Tibial artery (tissue), 4 donors: ENCODE data around the gene OSMR.
"Not testable (repeated sequence)": the region's sequence is repeated elsewhere in the genome, so short reads cannot be mapped to it uniquely, and the experiment has no call there.

ENCODE experiments used
- DNase-seq, 2 donors: peaks; one replicate each; pipeline ENCODE4 v3.0.0-alpha.2; 2019
- H3K27ac ChIP-seq, 2 donors: fragments of 200-600 bp; sonication (generic) in 1 of 2; 1 replicate in 1 of 2; 2 replicates in 1 of 2; pipeline ENCODE4 v1.5.1; 2018 to 2019; ENCODE audit warnings: mild to moderate bottlenecking in 1 of 2
- H3K27me3 ChIP-seq, 2 donors: fragments of 200-600 bp; sonication (generic) in 1 of 2; one replicate each; pipeline versions ENCODE4 v1.5.1 to v1.6.0; 2016 to 2019
- H3K36me3 ChIP-seq, 3 donors: fragments of 200-600 bp; sonication (generic) in 2 of 3; one replicate each; pipeline ENCODE4 v1.5.1; 2016 to 2019; ENCODE audit warnings: mild to moderate bottlenecking in 2 of 3
- H3K4me1 ChIP-seq, 4 donors: fragments of 200-600 bp; sonication (generic) in 2 of 4; 1 replicate in 3 of 4; 2 replicates in 1 of 4; pipeline ENCODE4 v1.5.1; 2016 to 2019
- H3K4me3 ChIP-seq, 2 donors: fragments of 200-600 bp; sonication (generic) in 1 of 2; 1 replicate in 1 of 2; 2 replicates in 1 of 2; pipeline ENCODE4 v1.5.1; 2018 to 2019; ENCODE audit warnings: mild to moderate bottlenecking in 2 of 2
- H3K9me3 ChIP-seq, 3 donors: fragments of 200-600 bp; sonication (generic) in 1 of 3; one replicate each; pipeline ENCODE4 v1.5.1; 2016 to 2019
- intact Hi-C: fragments of 100-400 bp; cut with DNase I; formaldehyde crosslinking; loops from one replicate; pipeline ENCODE4 v1.15.0; 2023; ENCODE audit warnings: low total_unique reads
- TF ChIP-seq, protein P1 (sequence below), 2 experiments: fragments of 200-600 bp in 1 of 2; fragments of 450-650 bp in 1 of 2; IDR thresholded peaks; one replicate each; pipeline ENCODE4 v1.5.1; 2017 to 2019; ENCODE audit warnings: antibody characterized with exemption in 2 of 2, mild to moderate bottlenecking in 1 of 2, moderate library complexity in 1 of 2

OSMR gene

DNA sequence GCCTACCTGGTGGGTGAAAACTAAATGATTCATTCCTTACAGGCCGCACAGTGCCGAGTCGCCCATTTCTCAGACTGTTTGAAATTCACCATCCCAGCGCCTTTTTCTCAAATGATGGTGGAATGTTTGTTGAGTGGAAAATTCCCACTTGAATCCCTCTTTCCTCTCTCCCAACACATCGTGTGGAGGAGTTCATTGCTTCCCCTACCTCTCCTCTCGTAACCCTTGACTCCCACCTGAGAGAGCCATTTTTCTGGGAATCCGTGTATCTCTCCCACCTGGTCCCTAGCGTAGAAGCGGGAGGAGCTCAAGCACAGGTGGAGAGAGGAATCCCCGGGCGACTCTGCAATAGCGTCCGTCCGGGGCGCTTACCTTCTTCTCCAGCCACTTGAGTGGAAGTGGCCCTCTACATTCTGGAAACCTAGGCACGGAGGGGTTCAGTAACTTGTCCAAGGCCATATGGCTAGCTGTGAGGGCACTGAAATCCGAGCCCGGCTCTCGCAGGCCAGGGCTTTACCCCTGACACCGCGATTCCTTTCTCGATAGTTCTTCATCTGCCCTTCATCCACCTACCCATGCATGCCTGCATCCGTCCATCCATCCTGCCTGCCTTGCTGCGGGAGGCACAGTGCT, 683 bp downstream of the OSMR start:
- intact Hi-C loops: loop anchor here (10.0 kb wide), 1 partner anchor 78 kb away; no protein-coding TSS in a partner anchor
- no peaks in the 10 kb centered on the region for H3K9me3 ChIP-seq
- TF ChIP-seq, protein P1, sequence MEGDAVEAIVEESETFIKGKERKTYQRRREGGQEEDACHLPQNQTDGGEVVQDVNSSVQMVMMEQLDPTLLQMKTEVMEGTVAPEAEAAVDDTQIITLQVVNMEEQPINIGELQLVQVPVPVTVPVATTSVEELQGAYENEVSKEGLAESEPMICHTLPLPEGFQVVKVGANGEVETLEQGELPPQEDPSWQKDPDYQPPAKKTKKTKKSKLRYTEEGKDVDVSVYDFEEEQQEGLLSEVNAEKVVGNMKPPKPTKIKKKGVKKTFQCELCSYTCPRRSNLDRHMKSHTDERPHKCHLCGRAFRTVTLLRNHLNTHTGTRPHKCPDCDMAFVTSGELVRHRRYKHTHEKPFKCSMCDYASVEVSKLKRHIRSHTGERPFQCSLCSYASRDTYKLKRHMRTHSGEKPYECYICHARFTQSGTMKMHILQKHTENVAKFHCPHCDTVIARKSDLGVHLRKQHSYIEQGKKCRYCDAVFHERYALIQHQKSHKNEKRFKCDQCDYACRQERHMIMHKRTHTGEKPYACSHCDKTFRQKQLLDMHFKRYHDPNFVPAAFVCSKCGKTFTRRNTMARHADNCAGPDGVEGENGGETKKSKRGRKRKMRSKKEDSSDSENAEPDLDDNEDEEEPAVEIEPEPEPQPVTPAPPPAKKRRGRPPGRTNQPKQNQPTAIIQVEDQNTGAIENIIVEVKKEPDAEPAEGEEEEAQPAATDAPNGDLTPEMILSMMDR (IDR thresholded peaks at IDR 0.05): no peak
- no peaks in the 10 kb centered on the region for H3K27me3 ChIP-seq
- H3K4me1 ChIP-seq: peaks cover 0 to 50% (median 23%) of the 10 kb centered on the region in 4 donors
- H3K27ac ChIP-seq: peak overlapping the region; percentile 97 to 99
- H3K4me3 ChIP-seq: peak overlapping the region; percentile 80 to 93
- no peak for DNase-seq
- peaks cover 0 to 20% (median 7%) of the 10 kb centered on the region in 3 donors for H3K36me3 ChIP-seq

DNA sequence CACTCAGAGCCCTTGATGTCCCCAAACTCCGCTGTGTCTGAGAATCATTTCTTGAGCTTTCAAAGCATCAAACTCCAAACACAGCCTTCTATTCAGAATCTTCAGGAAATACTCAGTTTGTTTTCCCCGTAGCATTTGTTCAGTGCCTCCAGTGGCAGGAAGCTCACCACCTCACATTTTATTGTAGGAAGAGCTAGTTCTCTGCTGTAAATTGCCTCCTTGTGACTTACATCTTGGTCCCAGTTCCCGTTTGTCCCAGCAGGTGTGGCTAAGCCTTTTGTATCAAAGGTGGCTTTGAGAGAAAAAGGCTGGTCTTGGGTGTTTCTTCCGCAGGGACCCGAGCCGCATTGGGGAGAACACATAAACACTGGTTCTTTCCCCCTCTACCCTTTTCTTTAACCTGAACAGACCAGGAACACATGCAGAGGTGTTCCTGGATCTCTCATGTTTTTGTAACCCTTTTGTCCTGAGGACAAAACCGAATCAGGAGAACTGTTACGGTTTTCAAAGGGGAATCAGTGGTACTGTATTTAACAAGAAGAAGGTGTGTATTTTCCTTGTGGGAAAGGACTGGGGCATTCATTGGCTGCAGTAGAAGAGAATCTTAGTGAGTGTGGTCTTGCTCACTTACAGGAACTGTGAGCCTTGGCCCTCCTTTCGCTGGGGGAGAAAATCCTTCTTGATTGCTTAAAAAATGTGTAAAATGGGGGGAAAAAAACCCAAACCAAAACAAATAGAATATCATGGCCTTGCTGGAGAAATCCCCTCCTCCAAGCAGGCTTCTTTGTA, 1.9 kb downstream of the OSMR start:
- H3K36me3 ChIP-seq: peaks cover 0 to 24% (median 7%) of the 10 kb centered on the region in 3 donors
- H3K27me3 ChIP-seq: no peaks in the 10 kb centered on the region
- peak overlapping the region; percentile 80 to 93 for H3K4me3 ChIP-seq
- H3K9me3 ChIP-seq: no peaks in the 10 kb centered on the region
- H3K4me1 ChIP-seq: peaks cover 0 to 50% (median 23%) of the 10 kb centered on the region in 4 donors
- no peak for DNase-seq
- H3K27ac ChIP-seq: peak overlapping the region; percentile 97 to 99
- intact Hi-C loops: loop anchor here (10.0 kb wide), 1 partner anchor 77 kb away; no protein-coding TSS in a partner anchor
- TF ChIP-seq, protein P1 (IDR thresholded peaks at IDR 0.05): no peak

DNA sequence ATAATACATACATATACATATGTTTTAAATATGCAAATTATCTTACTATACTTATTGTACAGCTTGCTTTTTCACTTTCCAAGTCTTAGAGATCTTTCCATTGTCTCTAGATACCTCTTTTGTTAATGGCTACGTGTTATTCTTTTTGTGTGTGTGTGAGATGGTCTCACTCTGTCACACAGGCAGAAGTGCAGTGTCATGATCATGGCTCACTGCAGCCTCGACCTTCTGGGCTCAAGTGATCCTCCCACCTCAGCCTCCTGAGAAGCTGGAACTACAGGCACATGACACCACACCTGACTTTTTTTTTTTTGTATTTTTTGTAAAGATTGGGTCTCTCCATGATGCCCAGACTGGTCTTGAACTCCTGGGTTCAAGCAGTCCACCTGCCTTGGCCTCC, 2.8 kb downstream of the OSMR start:
- Histone ChIP-seq H3K9me3 (no peaks in the 10 kb centered on the region), H3K4me1 (peaks cover 0 to 49% (median 20%) of the 10 kb centered on the region in 4 donors), H3K4me3 (peak overlapping the region in 1 of 2 donors; percentile 80), H3K27ac (peak overlapping the region; percentile 12 to 99), H3K27me3 (no peaks in the 10 kb centered on the region), H3K36me3 (peaks cover 0 to 23% (median 7%) of the 10 kb centered on the region in 3 donors)
- DNase-seq: no peak
- TF ChIP-seq, protein P1 (IDR thresholded peaks at IDR 0.05): no peak
- intact Hi-C loops: loop anchor here (10.0 kb wide), 1 partner anchor 76 kb away; no protein-coding TSS in a partner anchor

DNA sequence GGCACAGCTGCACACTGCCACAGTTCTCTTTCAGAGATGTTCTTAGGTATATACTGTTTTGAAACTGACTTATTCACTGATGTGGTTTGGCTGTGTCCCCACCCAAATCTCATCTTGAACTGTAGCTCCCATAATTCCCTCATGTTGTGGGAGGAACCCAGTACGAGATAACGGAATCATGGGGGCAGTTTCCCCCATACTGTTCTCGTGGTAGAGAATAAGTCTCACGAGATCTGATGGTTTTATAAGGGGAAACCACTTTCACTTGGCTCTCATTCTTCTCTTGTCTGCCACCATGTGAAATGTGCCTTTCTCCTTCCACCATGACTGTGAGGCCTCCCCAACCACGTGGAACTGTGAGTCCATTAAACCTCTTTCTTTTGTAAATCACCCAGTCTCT, 5.8 kb downstream of the OSMR start:
- Histone ChIP-seq H3K36me3 (peaks cover 0 to 23% (median 7%) of the 10 kb centered on the region in 3 donors), H3K4me1 (peaks cover 0 to 65% (median 22%) of the 10 kb centered on the region in 4 donors)
- intact Hi-C loops, H3K27ac ChIP-seq, H3K27me3 ChIP-seq, H3K9me3 ChIP-seq, H3K4me3 ChIP-seq, DNase-seq: not testable (repeated sequence)

DNA sequence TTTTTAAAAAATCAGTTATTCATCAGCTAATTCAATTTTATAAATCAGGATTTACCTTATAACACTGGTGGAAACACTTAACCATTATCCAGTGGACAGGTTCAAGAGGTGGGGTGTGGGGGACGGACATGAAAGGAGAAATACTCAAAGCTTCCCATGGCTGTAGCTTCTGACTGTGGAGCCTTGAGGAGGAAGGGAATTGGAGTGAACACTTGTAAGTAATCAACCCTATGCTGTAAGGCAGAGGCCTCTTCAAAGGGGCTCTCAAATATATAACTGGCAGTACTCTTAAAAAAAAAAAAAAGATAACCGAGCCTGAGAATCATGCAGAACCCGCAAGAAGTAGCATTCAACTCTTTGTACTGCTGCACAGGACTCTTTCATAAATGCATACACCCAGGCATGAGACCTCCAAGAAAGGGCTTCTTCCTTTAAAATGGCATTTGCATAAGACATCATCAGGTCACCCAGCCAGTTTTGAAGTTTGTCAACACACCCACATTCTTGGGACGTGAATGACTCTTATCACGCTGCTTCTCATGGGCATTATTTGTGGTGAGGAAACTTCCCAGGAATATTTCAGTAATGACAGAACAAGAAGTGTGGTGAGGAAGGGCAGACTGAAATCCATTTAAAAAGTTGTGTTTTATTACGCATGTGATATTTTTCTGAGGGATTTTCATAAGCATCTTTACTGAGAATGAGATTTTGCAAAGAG, 8.1 kb downstream of the OSMR start:
- Histone ChIP-seq H3K4me1 (peaks cover 0 to 45% (median 10%) of the 10 kb centered on the region in 4 donors), H3K36me3 (peaks cover 0 to 27% (median 7%) of the 10 kb centered on the region in 3 donors), H3K27ac (no peak overlapping the region), H3K27me3 (no peaks in the 10 kb centered on the region), H3K9me3 (no peaks in the 10 kb centered on the region), H3K4me3 (no peak overlapping the region)
- TF ChIP-seq, protein P1 (IDR thresholded peaks at IDR 0.05): no peak
- intact Hi-C loops: no loop called here
- DNase-seq: no peak
